ENCODE measurements around the gene ARHGAP26. TPM values are rescaled to one million over a fixed set of nuclear protein-coding genes. Genes with fewer than 3 reads are reported as not detected.

Gene ARHGAP26
- total and polyA plus RNA-seq, 2 experiments from 2014 or later = 9.5 to 16.8 TPM

DNA sequence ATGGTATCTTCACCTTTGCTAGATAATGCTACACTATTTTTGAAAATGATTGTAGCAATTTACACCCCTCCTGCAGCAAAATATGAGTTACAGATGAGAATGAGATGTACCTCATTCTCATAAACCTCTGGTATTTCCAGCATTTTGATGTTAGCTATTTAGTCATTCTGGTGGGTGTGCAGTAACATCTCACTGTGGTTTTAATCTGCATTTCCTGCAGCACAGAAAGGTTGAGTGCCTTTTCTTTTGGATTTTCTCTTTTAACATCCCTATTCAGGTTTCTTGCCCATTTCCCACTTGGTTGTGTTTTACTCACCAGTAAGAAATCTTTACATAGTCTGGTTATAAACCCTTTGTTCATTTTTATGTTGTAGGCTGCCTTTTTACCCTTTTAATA lies 427.1 kb downstream of the ARHGAP26 start:
- H3K4me1 Mint-ChIP-seq = 0 out of 3 replicates have a peak, but pooled peaks cover 3% of the 10 kb centered on the region
- no peak for ATAC-seq
- H3K4me3 Mint-ChIP-seq = no peak overlapping the region

More for the DNA sequence above, 427.1 kb downstream of the ARHGAP26 start:
- no peak for TF ChIP-seq NANOG (IDR thresholded peaks at IDR 0.05; ENCODE audit: borderline replicate concordance)
- TF ChIP-seq CREB1 (CRISPR knock-in tag; IDR thresholded peaks at IDR 0.05; ENCODE audit: low read depth) = no peak
- no peak for TF ChIP-seq EZH2phosphoT487 (IDR thresholded peaks at IDR 0.05; ENCODE audit: unreplicated experiment)
- TF ChIP-seq, protein P1, sequence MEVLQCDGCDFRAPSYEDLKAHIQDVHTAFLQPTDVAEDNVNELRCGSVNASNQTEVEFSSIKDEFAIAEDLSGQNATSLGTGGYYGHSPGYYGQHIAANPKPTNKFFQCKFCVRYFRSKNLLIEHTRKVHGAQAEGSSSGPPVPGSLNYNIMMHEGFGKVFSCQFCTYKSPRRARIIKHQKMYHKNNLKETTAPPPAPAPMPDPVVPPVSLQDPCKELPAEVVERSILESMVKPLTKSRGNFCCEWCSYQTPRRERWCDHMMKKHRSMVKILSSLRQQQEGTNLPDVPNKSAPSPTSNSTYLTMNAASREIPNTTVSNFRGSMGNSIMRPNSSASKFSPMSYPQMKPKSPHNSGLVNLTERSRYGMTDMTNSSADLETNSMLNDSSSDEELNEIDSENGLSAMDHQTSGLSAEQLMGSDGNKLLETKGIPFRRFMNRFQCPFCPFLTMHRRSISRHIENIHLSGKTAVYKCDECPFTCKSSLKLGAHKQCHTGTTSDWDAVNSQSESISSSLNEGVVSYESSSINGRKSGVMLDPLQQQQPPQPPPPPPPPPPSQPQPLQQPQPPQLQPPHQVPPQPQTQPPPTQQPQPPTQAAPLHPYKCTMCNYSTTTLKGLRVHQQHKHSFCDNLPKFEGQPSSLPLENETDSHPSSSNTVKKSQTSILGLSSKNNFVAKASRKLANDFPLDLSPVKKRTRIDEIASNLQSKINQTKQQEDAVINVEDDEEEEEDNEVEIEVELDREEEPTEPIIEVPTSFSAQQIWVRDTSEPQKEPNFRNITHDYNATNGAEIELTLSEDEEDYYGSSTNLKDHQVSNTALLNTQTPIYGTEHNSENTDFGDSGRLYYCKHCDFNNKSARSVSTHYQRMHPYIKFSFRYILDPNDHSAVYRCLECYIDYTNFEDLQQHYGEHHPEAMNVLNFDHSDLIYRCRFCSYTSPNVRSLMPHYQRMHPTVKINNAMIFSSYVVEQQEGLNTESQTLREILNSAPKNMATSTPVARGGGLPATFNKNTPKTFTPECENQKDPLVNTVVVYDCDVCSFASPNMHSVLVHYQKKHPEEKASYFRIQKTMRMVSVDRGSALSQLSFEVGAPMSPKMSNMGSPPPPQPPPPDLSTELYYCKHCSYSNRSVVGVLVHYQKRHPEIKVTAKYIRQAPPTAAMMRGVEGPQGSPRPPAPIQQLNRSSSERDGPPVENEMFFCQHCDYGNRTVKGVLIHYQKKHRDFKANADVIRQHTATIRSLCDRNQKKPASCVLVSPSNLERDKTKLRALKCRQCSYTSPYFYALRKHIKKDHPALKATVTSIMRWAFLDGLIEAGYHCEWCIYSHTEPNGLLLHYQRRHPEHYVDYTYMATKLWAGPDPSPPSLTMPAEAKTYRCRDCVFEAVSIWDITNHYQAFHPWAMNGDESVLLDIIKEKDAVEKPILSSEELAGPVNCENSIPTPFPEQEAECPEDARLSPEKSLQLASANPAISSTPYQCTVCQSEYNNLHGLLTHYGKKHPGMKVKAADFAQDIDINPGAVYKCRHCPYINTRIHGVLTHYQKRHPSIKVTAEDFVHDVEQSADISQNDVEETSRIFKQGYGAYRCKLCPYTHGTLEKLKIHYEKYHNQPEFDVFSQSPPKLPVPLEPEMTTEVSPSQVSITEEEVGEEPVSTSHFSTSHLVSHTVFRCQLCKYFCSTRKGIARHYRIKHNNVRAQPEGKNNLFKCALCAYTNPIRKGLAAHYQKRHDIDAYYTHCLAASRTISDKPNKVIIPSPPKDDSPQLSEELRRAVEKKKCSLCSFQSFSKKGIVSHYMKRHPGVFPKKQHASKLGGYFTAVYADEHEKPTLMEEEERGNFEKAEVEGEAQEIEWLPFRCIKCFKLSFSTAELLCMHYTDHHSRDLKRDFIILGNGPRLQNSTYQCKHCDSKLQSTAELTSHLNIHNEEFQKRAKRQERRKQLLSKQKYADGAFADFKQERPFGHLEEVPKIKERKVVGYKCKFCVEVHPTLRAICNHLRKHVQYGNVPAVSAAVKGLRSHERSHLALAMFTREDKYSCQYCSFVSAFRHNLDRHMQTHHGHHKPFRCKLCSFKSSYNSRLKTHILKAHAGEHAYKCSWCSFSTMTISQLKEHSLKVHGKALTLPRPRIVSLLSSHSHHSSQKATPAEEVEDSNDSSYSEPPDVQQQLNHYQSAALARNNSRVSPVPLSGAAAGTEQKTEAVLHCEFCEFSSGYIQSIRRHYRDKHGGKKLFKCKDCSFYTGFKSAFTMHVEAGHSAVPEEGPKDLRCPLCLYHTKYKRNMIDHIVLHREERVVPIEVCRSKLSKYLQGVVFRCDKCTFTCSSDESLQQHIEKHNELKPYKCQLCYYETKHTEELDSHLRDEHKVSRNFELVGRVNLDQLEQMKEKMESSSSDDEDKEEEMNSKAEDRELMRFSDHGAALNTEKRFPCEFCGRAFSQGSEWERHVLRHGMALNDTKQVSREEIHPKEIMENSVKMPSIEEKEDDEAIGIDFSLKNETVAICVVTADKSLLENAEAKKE (CRISPR knock-in tag; IDR thresholded peaks at IDR 0.05) = no peak
- no peak for TF ChIP-seq JUNB (IDR thresholded peaks at IDR 0.05; ENCODE audit: unreplicated experiment)
- Mint-ChIP-seq H3K9me3 (peaks cover 8% of the 10 kb centered on the region), H3K27ac (no peak overlapping the region), H3K27me3 (ENCODE audit: insufficient read depth, low read depth, poor library complexity) (peaks cover 2% of the 10 kb centered on the region), H3K36me3 (ENCODE audit: low read depth) (peaks cover 9% of the 10 kb centered on the region; the same call in 2 of the 3 replicates)
- no peak overlapping the region for H2AFZ ChIP-seq
- H3K4me1 ChIP-seq (ENCODE audit: insufficient read depth) = no peaks in the 10 kb centered on the region
- H3K27ac ChIP-seq (ENCODE audit: low read depth) = no peak overlapping the region
- H3F3A ChIP-seq (replicated peaks; ENCODE audit: low read depth) = no peaks in the 10 kb centered on the region
- no peak overlapping the region for H3K4me3 ChIP-seq
- H4K20me1 ChIP-seq (replicated peaks; ENCODE audit: insufficient read depth) = no peaks in the 10 kb centered on the region
- no peaks in the 10 kb centered on the region; the same call in 1 of the 2 replicates for H3K9me2 ChIP-seq (ENCODE audit: insufficient read depth)
- H3K36me3 ChIP-seq (ENCODE audit: insufficient read depth) = no peaks in the 10 kb centered on the region
- no peaks in the 10 kb centered on the region for H3K27me3 ChIP-seq (ENCODE audit: insufficient read depth)
- H3K4me2 ChIP-seq = no peak overlapping the region
- no peak for DNase-seq (ENCODE audit: low spot score)
- no peaks in the 10 kb centered on the region for H3K79me2 ChIP-seq (replicated peaks; ENCODE audit: insufficient read depth)

All from GM23338 (cell line).